Skeletal muscle tissue (tissue), 4 donors: ENCODE data around the gene THSD4. TPM values are rescaled to one million over a fixed set of nuclear protein-coding genes. Genes with fewer than 3 reads are reported as not detected.

Experiments used
- H3K27ac ChIP-seq: one replicate; pipeline ENCODE4 v1.7.0; 2013; ENCODE audit warnings: mild to moderate bottlenecking, low read depth, low read length, inconsistent platforms
- H3K27me3 ChIP-seq, 3 donors: one replicate each; pipeline ENCODE4 v1.7.0; 2013; ENCODE audit warnings: low read length in 3 of 3; ENCODE audit not compliant: control insufficient read depth in 3 of 3, insufficient read depth in 3 of 3
- H3K36me3 ChIP-seq, 3 donors: one replicate each; pipeline ENCODE4 v1.7.0; 2013; ENCODE audit warnings: low read length in 3 of 3; ENCODE audit not compliant: control insufficient read depth in 3 of 3, insufficient read depth in 3 of 3
- H3K4me1 ChIP-seq, 3 donors: one replicate each; pipeline ENCODE4 v1.7.0; 2013; ENCODE audit warnings: low read length in 3 of 3, mild to moderate bottlenecking in 3 of 3; ENCODE audit not compliant: control insufficient read depth in 3 of 3, insufficient read depth in 3 of 3
- H3K4me3 ChIP-seq, 3 donors: one replicate each; pipeline ENCODE4 v1.7.0; 2013; ENCODE audit warnings: low read length in 3 of 3
- H3K9ac ChIP-seq, 3 donors: one replicate each; pipeline ENCODE4 v1.7.0; 2013; ENCODE audit warnings: low read length in 3 of 3, mild to moderate bottlenecking in 3 of 3, moderate library complexity in 2 of 3, low read depth in 1 of 3
- H3K9me3 ChIP-seq, 3 donors: one replicate each; pipeline ENCODE4 v1.7.0; 2013; ENCODE audit warnings: low read length in 3 of 3; ENCODE audit not compliant: control insufficient read depth in 3 of 3
- total RNA-seq: library from RNA; depleted of rRNA; stranded (reverse); fragments of >200 nt; gene quantifications from one replicate; pipeline ENCODE4 v1.2.3, GENCODE V29; 2014
- donor health status: Osteomylitis.

The THSD4 gene
- total RNA-seq, 1 donor from 2014 or later = 15.7 TPM

GRCh38 chr15:71786673-71787072 lies 671.4 kb downstream of the THSD4 start:
- Histone ChIP-seq H3K4me1 (no peaks in the 10 kb centered on the region), H3K9me3 (no peaks in the 10 kb centered on the region), H3K36me3 (no peaks in the 10 kb centered on the region), H3K4me3 (no peak overlapping the region), H3K9ac (no peak overlapping the region), H3K27ac (no peak overlapping the region), H3K27me3 (peaks cover 0 to 4% (median 0%) of the 10 kb centered on the region in 3 donors)

- Histone ChIP-seq H3K36me3 (no peaks in the 10 kb centered on the region), H3K27ac (no peak overlapping the region), H3K27me3 (no peaks in the 10 kb centered on the region), H3K9me3 (no peaks in the 10 kb centered on the region), H3K9ac (no peak overlapping the region), H3K4me3 (no peak overlapping the region), H3K4me1 (no peaks in the 10 kb centered on the region)
Measured at GRCh38 chr15:71788646-71789579, 673.6 kb downstream of the THSD4 start.

- Histone ChIP-seq H3K27me3 (no peaks in the 10 kb centered on the region), H3K4me1 (no peaks in the 10 kb centered on the region), H3K9me3 (no peaks in the 10 kb centered on the region), H3K9ac (no peak overlapping the region), H3K27ac (no peak overlapping the region), H3K36me3 (no peaks in the 10 kb centered on the region), H3K4me3 (no peak overlapping the region)
Measured at GRCh38 chr15:71789616-71790015, 674.3 kb downstream of the THSD4 start.

GRCh38 chr15:71790081-71790480 lies 674.8 kb downstream of the THSD4 start:
- Histone ChIP-seq H3K27me3 (no peaks in the 10 kb centered on the region), H3K9me3 (no peaks in the 10 kb centered on the region), H3K36me3 (no peaks in the 10 kb centered on the region), H3K9ac (no peak overlapping the region), H3K27ac (no peak overlapping the region), H3K4me3 (no peak overlapping the region), H3K4me1 (no peaks in the 10 kb centered on the region)

- H3K9ac ChIP-seq = no peak overlapping the region
- H3K27me3 ChIP-seq = no peaks in the 10 kb centered on the region
- no peaks in the 10 kb centered on the region for H3K9me3 ChIP-seq
- H3K4me1 ChIP-seq = no peaks in the 10 kb centered on the region
- H3K4me3 ChIP-seq = no peak overlapping the region
- no peaks in the 10 kb centered on the region for H3K36me3 ChIP-seq
- no peak overlapping the region for H3K27ac ChIP-seq
Measured at GRCh38 chr15:71791975-71792374, 676.7 kb downstream of the THSD4 start.

- H3K9ac ChIP-seq = no peak overlapping the region
- no peak overlapping the region for H3K4me3 ChIP-seq
- no peaks in the 10 kb centered on the region for H3K4me1 ChIP-seq
- no peaks in the 10 kb centered on the region for H3K27me3 ChIP-seq
- H3K9me3 ChIP-seq = no peaks in the 10 kb centered on the region
- H3K36me3 ChIP-seq = no peaks in the 10 kb centered on the region
- H3K27ac ChIP-seq = no peak overlapping the region
Measured at GRCh38 chr15:71792521-71792920, 677.2 kb downstream of the THSD4 start.

- Histone ChIP-seq H3K9ac (no peak overlapping the region), H3K9me3 (no peaks in the 10 kb centered on the region), H3K4me3 (no peak overlapping the region), H3K27me3 (peaks cover 0 to 3% (median 0%) of the 10 kb centered on the region in 3 donors), H3K36me3 (no peaks in the 10 kb centered on the region), H3K27ac (no peak overlapping the region), H3K4me1 (no peaks in the 10 kb centered on the region)
Measured at GRCh38 chr15:71798641-71799040, 683.4 kb downstream of the THSD4 start.

- Histone ChIP-seq H3K9me3 (no peaks in the 10 kb centered on the region), H3K9ac (no peak overlapping the region), H3K27ac (no peak overlapping the region), H3K36me3 (no peaks in the 10 kb centered on the region), H3K4me1 (peaks cover 0 to 3% (median 0%) of the 10 kb centered on the region in 3 donors), H3K27me3 (peaks cover 0 to 3% (median 0%) of the 10 kb centered on the region in 3 donors), H3K4me3 (no peak overlapping the region)
Measured at GRCh38 chr15:71800190-71800589, 684.9 kb downstream of the THSD4 start.

GRCh38 chr15:71800835-71801745 lies 685.8 kb downstream of the THSD4 start:
- no peak overlapping the region for H3K9ac ChIP-seq
- peaks cover 0 to 3% (median 0%) of the 10 kb centered on the region in 3 donors for H3K27me3 ChIP-seq
- H3K36me3 ChIP-seq = no peaks in the 10 kb centered on the region
- H3K27ac ChIP-seq = no peak overlapping the region
- no peaks in the 10 kb centered on the region for H3K9me3 ChIP-seq
- H3K4me1 ChIP-seq = peaks cover 0 to 3% (median 0%) of the 10 kb centered on the region in 3 donors
- no peak overlapping the region for H3K4me3 ChIP-seq
